Esophagus squamous epithelium (tissue), 4 donors: ENCODE results near the gene ERN1.

Experiments used
- CTCF ChIP-seq, 6 experiments: fragments of 450-650 bp in 4 of 6; fragments of 200-600 bp in 2 of 6; sonication (generic) in 2 of 6; IDR thresholded peaks; one replicate each; pipeline ENCODE4 v1.5.1; 2016 to 2019; ENCODE audit warnings: antibody characterized with exemption in 6 of 6, mild to moderate bottlenecking in 4 of 6, moderate library complexity in 4 of 6
- POLR2A ChIP-seq, 4 donors: fragments of 450-650 bp; IDR thresholded peaks; one replicate each; pipeline ENCODE4 v1.6.1; 2017; ENCODE audit warnings: antibody characterized with exemption in 4 of 4, mild to moderate bottlenecking in 4 of 4, moderate library complexity in 3 of 4

DNA sequence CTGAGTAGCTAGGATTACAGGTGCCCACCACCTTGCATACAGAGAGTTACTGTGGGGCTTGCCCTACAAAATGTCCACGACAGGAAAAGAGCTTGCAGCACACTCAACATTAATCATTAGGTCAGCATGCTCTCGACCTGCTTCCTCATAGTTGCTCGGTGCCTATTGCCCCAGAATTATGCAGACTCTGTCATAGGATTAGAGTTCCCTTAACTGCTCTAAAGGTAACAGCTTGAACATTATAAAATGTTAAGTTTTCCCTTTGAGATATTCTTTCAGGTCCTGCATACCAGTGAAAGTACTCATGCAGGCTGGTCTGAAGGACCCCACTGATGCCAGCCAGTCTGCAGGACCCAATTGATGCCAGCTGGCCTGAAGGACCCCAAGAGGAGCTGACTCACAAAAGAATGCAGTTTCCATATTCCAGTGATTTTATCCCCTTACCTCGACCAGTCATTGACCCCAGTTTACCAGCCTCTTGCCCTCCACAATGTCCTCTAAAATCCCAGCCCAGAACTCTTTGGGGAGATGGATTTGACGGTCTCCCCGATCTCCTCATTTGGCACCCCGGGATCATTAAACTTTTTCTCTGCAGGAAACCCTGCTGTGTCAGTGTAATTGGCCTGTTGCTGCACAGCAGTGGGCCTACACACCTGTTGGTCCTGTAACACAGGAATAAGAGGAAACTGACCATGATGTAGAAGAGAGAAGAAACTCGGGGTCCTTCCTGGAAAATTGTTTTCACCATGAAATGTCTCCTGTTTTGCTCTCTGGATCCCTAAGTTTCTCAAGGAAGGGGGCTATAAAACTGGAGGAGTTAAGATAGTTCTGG lies 120.2 kb downstream of the ERN1 start:
- TF ChIP-seq CTCF (IDR thresholded peaks at IDR 0.05): no peak
- TF ChIP-seq POLR2A (IDR thresholded peaks at IDR 0.05): no peak
